Liver (tissue), 3 donors: Measurements from ENCODE around the gene KISS1.
A peak's percentile ranks its signal among the peaks of the same experiment; 100 is the strongest.

Experiments used
- CTCF ChIP-seq: fragments of 150-350 bp; IDR thresholded peaks from 2 replicates; pipeline ENCODE4 v1.5.1; 2017; ENCODE audit warnings: improper control_type of control experiment, low read depth, low read length; ENCODE audit not compliant: missing input control
- FOXA1 ChIP-seq: IDR thresholded peaks from 2 replicates; pipeline ENCODE4 v1.6.1; 2016; ENCODE audit warnings: antibody characterized with exemption
- SP1 ChIP-seq: IDR thresholded peaks from 2 replicates; pipeline ENCODE4 v1.6.1; 2018; ENCODE audit warnings: antibody characterized with exemption, mild to moderate bottlenecking
- donor health status: healthy.
- donor health status: healthy.

- TF ChIP-seq FOXA1: no peak
- TF ChIP-seq CTCF: peak; percentile 99
- peak; percentile 12 for TF ChIP-seq SP1
Measured at GRCh38 chr1:204162494-204163074, 33.7 kb downstream of the KISS1 start.
